Naive thymus-derived CD8-positive, alpha-beta T cell (primary cell): ENCODE results near the gene SCEL. TPM values are rescaled to one million over a fixed set of nuclear protein-coding genes. Genes with fewer than 3 reads are reported as not detected.

Experiments used
- ATAC-seq, 2 donors: fragments of 150-1000 bp; cut with Tn5 transposase in 1 of 2; sonication (Bioruptor Pico), chemical (Tn5 transposase) in 1 of 2; 1 replicate in 1 of 2; 2 replicates in 1 of 2; pipeline ENCODE4 v1.10.0; 2021; ENCODE audit warnings: mild to moderate bottlenecking in 2 of 2, moderate library complexity in 2 of 2
- POLR2A ChIA-PET: fragments of 350-600 bp; sonication (Branson Sonifier 250); formaldehyde crosslinking; loops from one replicate; lab custom pipeline; 2021; ENCODE audit warnings: antibody characterized with exemption; lab: Charles Lee
- DNase-seq, 10 donors: peaks; one replicate each; pipeline versions ENCODE4 v3.0.0 to v3.0.0-alpha.2; 2020 to 2022
- H3K27ac Mint-ChIP-seq, 10 donors: one replicate each; pipeline ENCODE4 v1.8.0; 2020 to 2022; ENCODE audit warnings: mild to moderate bottlenecking in 10 of 10, mixed read lengths in 10 of 10, moderate library complexity in 4 of 10, inconsistent platforms in 1 of 10
- H3K27me3 Mint-ChIP-seq, 5 donors: one replicate each; pipeline ENCODE4 v1.8.0; 2021 to 2022; ENCODE audit warnings: mixed read lengths in 5 of 5
- H3K36me3 Mint-ChIP-seq, 3 donors: one replicate each; pipeline ENCODE4 v1.8.0; 2020 to 2022; ENCODE audit warnings: mixed read lengths in 3 of 3, mild to moderate bottlenecking in 2 of 3, inconsistent platforms in 1 of 3
- H3K4me1 Mint-ChIP-seq, 4 donors: one replicate each; pipeline ENCODE4 v1.8.0; 2021 to 2022; ENCODE audit warnings: mixed read lengths in 4 of 4
- H3K4me3 Mint-ChIP-seq, 10 donors: one replicate each; pipeline ENCODE4 v1.8.0; 2020 to 2022; ENCODE audit warnings: mild to moderate bottlenecking in 10 of 10, mixed read lengths in 10 of 10, moderate library complexity in 6 of 10, inconsistent platforms in 1 of 10
- H3K9me3 Mint-ChIP-seq, 9 donors: one replicate each; pipeline ENCODE4 v1.8.0; 2020 to 2022; ENCODE audit warnings: mixed read lengths in 9 of 9, mild to moderate bottlenecking in 3 of 9, inconsistent platforms in 1 of 9, moderate library complexity in 1 of 9
- polyA plus RNA-seq, 3 donors: library from polyadenylated mRNA; unstranded; fragments of 300-500 nt; fragmentation: Illumina TruSeq; gene quantifications; one replicate each; pipeline ENCODE4 v1.2.3, GENCODE V29; 2021
- total RNA-seq, 8 experiments: library from RNA in 2 of 8; stranded (reverse) in 2 of 8; gene quantifications; one replicate each; pipeline ENCODE4 v1.2.3 and lab custom pipeline; 2021 to 2026

Gene SCEL
- total and polyA plus RNA-seq, 5 experiments from 2014 or later = not detected

DNA sequence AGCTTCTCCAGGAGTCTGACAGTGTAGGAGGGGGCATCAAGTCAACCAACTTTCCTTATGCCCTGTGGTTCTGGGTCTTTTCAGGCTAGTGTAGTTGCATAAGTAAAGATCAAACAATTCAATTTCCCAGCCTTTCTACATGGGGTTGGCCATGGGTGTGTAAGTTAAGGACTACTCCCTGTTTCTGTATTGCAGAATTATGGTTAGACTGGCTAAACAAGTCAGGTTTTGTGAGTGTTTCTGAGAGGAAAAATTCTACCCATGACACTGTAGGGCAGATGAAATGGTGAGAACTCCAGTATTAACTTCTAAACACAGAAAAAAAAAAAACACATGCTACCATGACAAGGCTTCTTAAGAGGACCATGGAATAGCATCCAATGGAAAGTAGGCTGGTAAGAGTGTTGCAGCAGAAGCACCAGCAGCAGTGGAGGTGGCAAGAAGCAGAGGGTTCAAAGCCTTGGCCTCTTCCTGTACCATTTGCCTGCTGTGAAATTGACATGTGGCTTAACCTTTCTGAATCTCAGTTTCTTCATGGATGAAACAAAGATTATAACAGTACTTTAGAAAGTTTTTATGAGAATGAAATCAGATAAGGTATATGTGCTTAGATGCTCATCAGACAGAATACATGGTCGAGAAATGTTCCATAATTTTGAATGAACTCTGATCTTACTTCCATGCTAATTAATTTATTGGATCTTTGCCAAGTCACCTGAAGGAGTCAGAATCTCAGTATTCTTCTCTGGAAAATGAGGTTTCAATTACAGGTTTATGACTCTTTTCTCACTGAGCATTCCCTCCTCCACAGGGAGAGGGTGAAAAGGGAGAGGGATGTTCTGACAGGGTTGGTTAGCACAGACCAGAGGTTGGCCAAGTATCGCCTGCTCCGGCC lies 11.4 kb upstream of the SCEL start:
- no peak overlapping the region for H3K27ac Mint-ChIP-seq
- peaks cover 0 to 8% (median 2%) of the 10 kb centered on the region in 5 donors for H3K27me3 Mint-ChIP-seq
- H3K36me3 Mint-ChIP-seq = no peaks in the 10 kb centered on the region
- H3K9me3 Mint-ChIP-seq = no peaks in the 10 kb centered on the region
- ATAC-seq = no peak
- no peak overlapping the region for H3K4me3 Mint-ChIP-seq
- POLR2A ChIA-PET = no interaction called here
- DNase-seq = no peak
- H3K4me1 Mint-ChIP-seq = no peaks in the 10 kb centered on the region

DNA sequence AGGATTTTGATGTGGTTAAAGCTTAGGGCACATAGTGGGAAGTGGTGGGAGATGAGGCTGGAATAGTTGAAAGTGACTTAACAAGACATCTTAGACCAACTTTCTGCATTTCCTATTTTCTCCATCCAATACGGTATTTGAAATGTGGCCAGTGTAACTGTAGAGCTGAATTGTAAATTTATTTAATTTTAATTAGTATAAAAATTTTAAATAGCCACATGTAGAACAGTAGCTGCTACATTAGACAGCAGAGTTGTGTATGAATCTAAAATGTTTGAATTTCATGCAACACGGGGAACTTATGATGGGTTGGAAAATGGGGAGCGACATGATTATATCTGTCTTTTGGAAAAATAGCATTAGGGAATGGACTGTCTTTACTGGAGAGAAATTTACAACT lies 7.1 kb upstream of the SCEL start:
- Mint-ChIP-seq H3K4me3 (no peak overlapping the region), H3K27ac (no peak overlapping the region), H3K9me3 (no peaks in the 10 kb centered on the region), H3K27me3 (peaks cover 0 to 7% (median 0%) of the 10 kb centered on the region in 5 donors), H3K36me3 (no peaks in the 10 kb centered on the region), H3K4me1 (no peaks in the 10 kb centered on the region)
- POLR2A ChIA-PET = no interaction called here
- DNase-seq (no peak), ATAC-seq (no peak)

DNA sequence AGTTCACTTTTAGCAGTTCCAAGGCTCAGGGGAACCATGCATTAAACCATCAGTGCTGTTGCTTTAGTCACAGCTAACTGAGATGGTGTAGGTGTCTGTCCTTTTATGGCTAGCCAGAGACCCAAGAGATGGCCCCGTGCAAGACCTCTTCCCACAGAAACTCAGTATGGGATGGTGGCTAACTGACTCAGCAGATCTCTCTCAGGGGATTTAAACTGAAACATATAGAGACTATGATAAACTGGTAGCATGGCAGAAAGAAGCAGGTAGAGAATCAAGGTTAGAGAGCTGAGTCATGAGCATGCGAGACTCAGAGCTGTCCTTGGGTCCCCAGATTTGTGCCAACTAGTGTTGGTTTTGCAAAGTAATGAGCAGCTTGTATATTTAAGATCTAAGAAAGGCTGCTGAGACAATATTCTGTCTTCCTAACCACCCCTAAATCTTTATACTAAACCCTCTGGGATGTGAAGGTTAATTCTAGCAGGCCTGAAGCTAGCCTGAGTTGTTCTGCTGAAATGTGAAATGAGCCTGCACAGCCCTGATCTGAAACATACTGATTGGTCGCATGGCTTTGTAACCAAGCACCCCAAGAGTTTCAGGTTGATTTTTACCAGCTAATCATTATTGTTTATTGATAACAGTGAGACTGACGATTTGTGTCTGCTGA lies 6.5 kb upstream of the SCEL start:
- POLR2A ChIA-PET = no interaction called here
- DNase-seq (no peak), ATAC-seq (no peak)
- Mint-ChIP-seq H3K4me3 (no peak overlapping the region), H3K27me3 (peaks cover 0 to 4% (median 0%) of the 10 kb centered on the region in 5 donors), H3K9me3 (no peaks in the 10 kb centered on the region), H3K36me3 (no peaks in the 10 kb centered on the region), H3K4me1 (no peaks in the 10 kb centered on the region), H3K27ac (no peak overlapping the region)

DNA sequence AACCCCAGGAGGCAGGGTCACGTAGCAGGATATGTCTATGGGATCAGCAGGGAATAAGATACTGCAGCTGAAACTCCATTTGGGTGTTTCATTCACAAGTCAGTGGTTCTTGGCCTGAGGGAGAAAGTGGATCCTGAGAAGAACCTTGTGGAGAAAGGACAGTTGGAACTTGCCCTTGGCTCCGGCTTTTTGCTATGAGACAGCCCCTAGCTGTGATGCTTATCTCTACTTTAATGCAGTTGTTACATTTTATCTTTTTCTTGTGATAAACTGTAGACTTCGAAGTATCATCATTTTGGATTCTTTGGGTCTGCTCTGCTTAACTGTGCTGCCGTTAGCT lies 6.0 kb upstream of the SCEL start:
- Mint-ChIP-seq H3K9me3 (no peaks in the 10 kb centered on the region), H3K27me3 (peaks cover 0 to 4% (median 0%) of the 10 kb centered on the region in 5 donors), H3K4me1 (no peaks in the 10 kb centered on the region), H3K27ac (no peak overlapping the region), H3K4me3 (no peak overlapping the region), H3K36me3 (no peaks in the 10 kb centered on the region)
- POLR2A ChIA-PET = no interaction called here
- ATAC-seq (no peak), DNase-seq (no peak)

DNA sequence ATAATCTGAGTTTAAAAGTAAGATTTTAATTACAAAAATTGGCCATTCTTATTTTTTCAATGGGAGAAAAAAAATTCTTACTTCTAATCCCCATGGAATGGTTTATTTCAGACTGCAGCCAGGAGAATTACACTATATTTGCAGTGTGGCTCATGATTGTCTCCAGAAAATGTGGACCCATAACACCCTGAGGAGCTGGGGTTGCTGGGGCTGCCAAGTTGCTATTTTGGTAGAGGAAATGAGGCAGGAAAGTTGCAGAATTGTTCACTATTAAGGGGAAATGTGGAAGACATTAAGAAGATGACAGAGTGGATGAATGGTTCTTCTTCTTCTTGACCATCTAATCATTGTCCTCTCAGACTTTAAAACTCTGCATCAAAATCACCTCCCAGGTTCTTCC lies 4.6 kb upstream of the SCEL start:
- Mint-ChIP-seq H3K27ac (no peak overlapping the region), H3K4me3 (no peak overlapping the region), H3K9me3 (no peaks in the 10 kb centered on the region), H3K36me3 (no peaks in the 10 kb centered on the region), H3K4me1 (no peaks in the 10 kb centered on the region), H3K27me3 (peaks cover 0 to 1% (median 0%) of the 10 kb centered on the region in 5 donors)
- DNase-seq (no peak), ATAC-seq (no peak)
- POLR2A ChIA-PET = no interaction called here

DNA sequence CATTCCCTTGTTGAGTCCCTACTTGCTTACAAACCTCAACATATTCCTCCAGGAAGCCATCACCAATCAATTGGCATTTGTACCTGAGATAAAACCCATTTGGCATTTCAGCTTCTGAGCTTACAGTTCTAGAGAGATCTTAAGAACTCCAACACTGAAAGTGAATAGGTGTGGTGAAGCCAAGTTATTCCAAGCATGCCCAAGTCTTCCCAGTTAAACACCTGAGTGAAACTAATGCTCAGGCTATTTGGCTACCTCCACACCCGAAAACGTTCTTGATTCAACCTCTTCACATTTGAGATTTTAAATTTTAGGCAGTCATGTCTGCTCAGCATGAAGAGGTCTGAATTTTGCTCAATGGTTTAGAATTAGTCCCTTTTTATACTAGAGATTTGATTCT lies 2.5 kb upstream of the SCEL start:
- H3K27me3 Mint-ChIP-seq = peaks cover 0 to 5% (median 0%) of the 10 kb centered on the region in 5 donors
- DNase-seq (no peak), ATAC-seq (no peak)
- H3K4me3 Mint-ChIP-seq = no peak overlapping the region
- no peaks in the 10 kb centered on the region for H3K4me1 Mint-ChIP-seq
- H3K27ac Mint-ChIP-seq = no peak overlapping the region
- no peaks in the 10 kb centered on the region for H3K9me3 Mint-ChIP-seq
- H3K36me3 Mint-ChIP-seq = no peaks in the 10 kb centered on the region
- POLR2A ChIA-PET = no interaction called here

DNA sequence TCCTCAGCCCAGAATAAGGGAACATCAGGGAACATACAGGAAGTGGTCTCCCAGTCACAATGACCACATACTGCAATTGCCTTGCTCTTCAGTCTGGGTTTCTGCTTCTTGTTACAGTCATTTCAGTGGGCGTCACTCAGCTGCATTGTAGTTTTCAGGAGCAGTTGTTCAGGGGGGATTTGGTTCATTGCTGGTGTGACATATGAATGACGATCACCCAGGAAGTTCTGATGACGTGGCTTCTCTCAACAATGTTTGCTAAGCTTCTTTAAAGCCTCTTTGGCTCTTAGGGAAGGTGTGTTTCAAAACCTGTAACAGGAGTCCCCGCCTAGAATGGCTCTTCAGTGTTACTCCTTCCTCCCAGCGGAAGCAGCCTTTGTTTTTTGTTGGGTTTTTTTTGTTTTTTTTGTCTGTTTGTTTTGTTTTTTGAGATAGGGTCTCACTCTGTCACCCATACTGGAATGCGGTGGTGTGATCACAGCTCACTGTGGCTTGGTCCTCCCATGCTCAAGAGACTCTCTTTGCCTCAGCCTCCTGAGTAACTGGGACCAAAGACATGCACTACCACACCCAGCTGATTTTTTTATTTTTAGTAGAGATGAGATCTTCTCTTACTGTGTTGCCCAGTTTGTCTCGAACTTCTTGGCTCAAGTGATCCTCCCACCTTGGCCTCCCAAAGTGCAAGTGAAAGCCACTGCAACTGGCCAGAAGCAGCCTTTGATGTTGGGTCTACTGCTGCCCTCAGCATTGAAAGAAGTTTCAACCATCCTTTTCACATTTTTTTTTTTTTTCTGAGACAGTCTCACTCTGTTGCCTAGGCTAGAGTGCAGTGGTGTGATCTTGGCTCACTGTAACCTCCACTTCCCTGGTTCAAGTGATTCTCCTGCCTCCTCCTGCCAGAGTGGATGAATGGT lies 1.4 kb upstream of the SCEL start:
- no peaks in the 10 kb centered on the region for H3K36me3 Mint-ChIP-seq
- no peak overlapping the region for H3K4me3 Mint-ChIP-seq
- H3K9me3 Mint-ChIP-seq = no peaks in the 10 kb centered on the region
- POLR2A ChIA-PET = no interaction called here
- ATAC-seq (no peak), DNase-seq (no peak)
- peaks cover 0 to 6% (median 2%) of the 10 kb centered on the region in 5 donors for H3K27me3 Mint-ChIP-seq
- H3K27ac Mint-ChIP-seq = no peak overlapping the region
- H3K4me1 Mint-ChIP-seq = no peaks in the 10 kb centered on the region

DNA sequence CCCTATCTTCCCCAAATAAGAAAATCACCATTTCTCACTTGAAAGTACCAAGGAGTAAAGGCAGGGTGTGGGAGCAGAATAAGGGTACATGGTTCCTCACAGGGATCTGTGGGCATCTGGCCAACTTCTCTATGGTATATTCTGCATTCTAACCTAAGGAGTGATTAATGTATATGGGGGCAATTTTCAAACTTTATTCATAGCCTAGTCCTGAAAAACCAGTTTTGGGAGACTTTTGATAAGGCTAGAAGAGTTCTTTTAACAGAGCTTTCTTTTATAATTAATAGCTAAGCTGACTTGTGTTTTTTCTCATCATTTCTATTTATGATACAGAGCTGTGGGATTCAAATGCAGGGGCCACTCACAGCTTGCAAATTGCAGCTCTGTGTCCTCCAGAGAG lies 852 bp downstream of the SCEL start:
- H3K4me3 Mint-ChIP-seq = no peak overlapping the region
- ATAC-seq (no peak), DNase-seq (no peak)
- H3K4me1 Mint-ChIP-seq = no peaks in the 10 kb centered on the region
- H3K36me3 Mint-ChIP-seq = no peaks in the 10 kb centered on the region
- H3K27ac Mint-ChIP-seq = no peak overlapping the region
- no peaks in the 10 kb centered on the region for H3K9me3 Mint-ChIP-seq
- POLR2A ChIA-PET = no interaction called here
- peaks cover 7 to 14% (median 10%) of the 10 kb centered on the region in 5 donors for H3K27me3 Mint-ChIP-seq

DNA sequence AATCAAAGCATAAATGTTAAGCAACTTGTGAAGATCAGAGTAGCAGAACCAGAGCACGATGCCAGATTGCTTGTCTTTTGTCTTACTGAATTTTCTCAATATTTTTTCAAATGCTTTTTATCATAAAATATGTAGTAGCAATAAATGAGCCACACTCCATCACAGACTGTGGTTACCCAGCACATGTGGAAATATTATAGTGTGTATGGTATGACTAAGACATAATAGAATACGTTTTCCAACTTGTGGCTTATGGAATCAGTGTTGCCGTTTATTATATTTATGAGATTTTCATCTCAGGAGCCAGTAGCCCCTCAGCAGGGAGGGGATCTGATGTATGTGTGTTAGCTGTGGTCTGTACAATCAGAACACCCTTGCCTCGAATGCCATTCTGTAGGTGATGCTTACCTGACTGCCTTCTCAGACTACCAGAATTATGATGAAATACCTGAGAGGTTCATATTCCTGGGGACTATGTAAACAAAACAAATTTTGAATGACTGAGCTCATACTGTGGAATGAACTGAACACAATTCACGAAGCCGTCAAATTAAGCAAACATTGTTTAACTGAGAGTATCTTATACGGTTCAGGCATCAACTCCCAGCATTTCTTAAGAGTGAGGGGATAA lies 1.9 kb downstream of the SCEL start:
- ATAC-seq (no peak), DNase-seq (no peak)
- H3K36me3 Mint-ChIP-seq = no peaks in the 10 kb centered on the region
- no peak overlapping the region for H3K4me3 Mint-ChIP-seq
- H3K27me3 Mint-ChIP-seq = peaks cover 7 to 14% (median 10%) of the 10 kb centered on the region in 5 donors
- POLR2A ChIA-PET = no interaction called here
- H3K4me1 Mint-ChIP-seq = no peaks in the 10 kb centered on the region
- H3K9me3 Mint-ChIP-seq = no peaks in the 10 kb centered on the region
- no peak overlapping the region for H3K27ac Mint-ChIP-seq

DNA sequence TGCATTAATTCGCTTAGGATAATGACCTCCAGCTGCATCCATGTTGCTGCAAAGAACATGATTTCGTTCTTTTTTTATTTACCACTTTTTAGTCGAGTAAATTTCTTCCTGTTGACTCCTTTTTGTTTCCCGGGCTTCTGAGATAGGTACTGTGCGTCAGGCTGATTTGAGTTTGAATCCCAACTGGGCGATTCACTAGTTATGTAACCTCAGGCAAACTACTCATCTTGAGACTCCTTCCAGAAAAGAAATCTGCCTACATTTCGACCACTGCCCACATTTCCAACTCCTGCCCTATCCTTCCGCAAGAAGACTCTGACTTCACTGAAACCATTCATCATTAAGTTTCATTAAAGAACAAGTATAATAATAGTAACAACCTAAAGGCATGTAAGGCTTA lies 8.2 kb downstream of the SCEL start:
- POLR2A ChIA-PET = no interaction called here
- ATAC-seq (no peak), DNase-seq (no peak)
- Mint-ChIP-seq H3K27me3 (peaks cover 10 to 26% (median 13%) of the 10 kb centered on the region in 5 donors), H3K4me1 (peaks cover 0 to 7% (median under 1%) of the 10 kb centered on the region in 4 donors), H3K9me3 (peaks cover 0 to 2% (median 0%) of the 10 kb centered on the region in 9 donors), H3K36me3 (no peaks in the 10 kb centered on the region), H3K4me3 (no peak overlapping the region), H3K27ac (peak overlapping the region in 1 of 10 donors; percentile 45)

DNA sequence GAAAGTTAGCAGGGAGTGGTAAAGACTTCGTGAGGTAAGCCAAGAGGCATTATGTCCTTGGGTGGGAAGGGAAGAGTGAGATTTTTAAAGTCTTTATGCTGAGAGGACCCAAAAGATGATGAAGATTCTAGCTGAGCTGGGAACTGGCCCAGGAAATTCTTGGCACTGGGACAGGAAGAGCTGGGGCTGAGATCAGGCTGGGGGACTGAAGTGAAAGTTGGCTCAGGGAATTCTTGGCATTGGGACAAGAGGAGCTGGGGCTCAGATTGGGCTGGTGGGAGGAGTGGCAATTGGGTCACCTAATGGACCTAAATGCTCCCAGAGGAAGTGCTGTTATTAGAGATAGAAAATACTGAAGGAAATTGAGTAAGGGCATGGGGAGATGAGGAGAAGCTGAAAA lies 8.8 kb downstream of the SCEL start:
- DNase-seq (no peak), ATAC-seq (no peak)
- H3K4me1 Mint-ChIP-seq = peaks cover 0 to 7% (median under 1%) of the 10 kb centered on the region in 4 donors
- H3K4me3 Mint-ChIP-seq = no peak overlapping the region
- H3K27ac Mint-ChIP-seq = peak overlapping the region in 1 of 10 donors; percentile 36
- H3K27me3 Mint-ChIP-seq = peaks cover 9 to 29% (median 14%) of the 10 kb centered on the region in 5 donors
- POLR2A ChIA-PET = no interaction called here
- peaks cover 0 to 2% (median 0%) of the 10 kb centered on the region in 9 donors for H3K9me3 Mint-ChIP-seq
- H3K36me3 Mint-ChIP-seq = no peaks in the 10 kb centered on the region

DNA sequence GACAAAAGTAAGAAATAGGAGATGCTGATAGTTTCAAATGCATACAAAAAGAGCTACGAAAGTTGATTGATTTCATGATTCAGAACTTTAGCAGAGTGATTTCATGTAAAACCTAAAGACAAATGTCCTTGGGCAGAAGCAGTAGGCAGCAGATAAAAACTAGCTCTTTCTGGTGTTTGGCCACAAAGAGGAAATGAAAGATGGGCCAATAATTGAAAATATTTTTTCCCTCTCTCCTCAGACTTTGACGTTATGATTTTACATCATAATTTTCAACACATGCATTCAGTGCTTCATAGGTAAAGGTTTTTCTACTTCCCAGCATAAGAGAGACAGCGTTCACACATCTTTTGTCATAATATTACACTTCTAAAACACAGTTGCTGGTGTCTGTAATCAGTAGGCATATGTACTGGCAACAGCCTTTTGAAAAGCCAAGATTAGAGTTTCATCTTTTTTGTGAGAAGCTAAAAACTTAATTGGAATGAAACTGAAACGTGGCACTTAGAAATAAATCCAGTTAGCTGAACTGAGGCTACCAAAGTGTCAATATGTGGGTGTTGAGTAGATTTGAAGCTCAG lies 9.3 kb downstream of the SCEL start:
- Mint-ChIP-seq H3K36me3 (no peaks in the 10 kb centered on the region), H3K27me3 (peaks cover 9 to 31% (median 15%) of the 10 kb centered on the region in 5 donors), H3K27ac (no peak overlapping the region), H3K4me1 (peaks cover 0 to 7% (median under 1%) of the 10 kb centered on the region in 4 donors), H3K9me3 (peaks cover 0 to 2% (median 0%) of the 10 kb centered on the region in 9 donors), H3K4me3 (no peak overlapping the region)
- no peak for ATAC-seq
- POLR2A ChIA-PET = no interaction called here
- DNase-seq = no peak
